Measurements from ENCODE around the gene NFE2L1.

Gene NFE2L1

DNA sequence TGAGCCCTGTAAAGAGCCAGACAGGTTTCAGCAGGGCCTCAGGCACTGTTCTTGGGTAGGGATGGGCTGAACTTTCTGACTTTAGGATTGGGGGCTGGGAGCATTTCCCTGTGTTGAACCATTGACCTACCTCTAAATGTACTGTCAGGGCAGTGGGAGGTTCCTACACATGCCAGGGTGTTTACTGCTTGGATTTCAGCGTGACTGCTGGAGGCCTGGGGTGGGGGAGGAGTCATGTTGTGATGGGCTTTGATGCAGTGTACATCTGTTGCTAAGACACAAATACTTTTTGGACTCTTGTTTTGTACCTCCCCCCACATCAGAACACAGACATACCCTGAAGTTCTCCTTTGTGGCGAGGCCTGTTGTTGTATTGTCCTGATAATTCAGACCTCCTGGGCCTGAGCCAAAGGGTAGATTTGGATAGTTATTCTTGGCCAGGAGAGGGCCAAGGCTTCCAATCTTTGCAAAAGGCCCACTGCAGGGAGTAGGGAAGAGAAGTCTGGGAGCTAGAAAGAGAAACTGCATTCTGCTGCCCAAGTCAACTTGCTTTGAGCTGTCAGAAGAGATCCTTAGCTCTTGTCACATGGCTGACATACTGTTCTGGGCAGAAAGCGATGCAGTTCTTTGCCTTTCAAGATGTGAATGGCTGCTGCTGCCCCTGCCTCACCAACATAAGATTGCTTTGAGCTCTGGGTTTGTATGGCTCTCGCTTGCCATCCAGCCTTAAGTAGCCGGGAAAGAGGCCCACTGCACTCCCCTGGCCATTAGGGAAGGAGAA lies 3.7 kb downstream of the NFE2L1 start:
- no peak for ATAC-seq
- Mint-ChIP-seq H3K4me3 (no peak overlapping the region), H3K36me3 (peaks cover 47% of the 10 kb centered on the region), H3K27ac (peak overlapping the region; percentile 54), H3K27me3 (no peaks in the 10 kb centered on the region), H3K4me1 (peaks cover 80% of the 10 kb centered on the region), H3K9me3 (no peaks in the 10 kb centered on the region)

GRCh38 chr17:48052956-48053757 lies 5.0 kb downstream of the NFE2L1 start:
- no peak for ATAC-seq
- peaks cover 55% of the 10 kb centered on the region for H3K36me3 Mint-ChIP-seq
- peak overlapping the region; percentile 35 for H3K4me3 Mint-ChIP-seq

GRCh38 chr17:48053758-48054237 lies 5.6 kb downstream of the NFE2L1 start:
- H3K4me1 Mint-ChIP-seq: peaks cover 84% of the 10 kb centered on the region
- H3K27ac Mint-ChIP-seq: peak overlapping the region; percentile 54
- ATAC-seq: no peak
- H3K9me3 Mint-ChIP-seq: no peaks in the 10 kb centered on the region
- peak overlapping the region; percentile 30 for H3K4me3 Mint-ChIP-seq
- H3K36me3 Mint-ChIP-seq: peaks cover 61% of the 10 kb centered on the region
- H3K27me3 Mint-ChIP-seq: no peaks in the 10 kb centered on the region

More at GRCh38 chr17:48052956-48053757, 5.0 kb downstream of the NFE2L1 start:
- peaks cover 78% of the 10 kb centered on the region for H3K4me1 Mint-ChIP-seq
- no peaks in the 10 kb centered on the region for H3K9me3 Mint-ChIP-seq
- peak overlapping the region; percentile 54 for H3K27ac Mint-ChIP-seq
- H3K27me3 Mint-ChIP-seq: no peaks in the 10 kb centered on the region

DNA sequence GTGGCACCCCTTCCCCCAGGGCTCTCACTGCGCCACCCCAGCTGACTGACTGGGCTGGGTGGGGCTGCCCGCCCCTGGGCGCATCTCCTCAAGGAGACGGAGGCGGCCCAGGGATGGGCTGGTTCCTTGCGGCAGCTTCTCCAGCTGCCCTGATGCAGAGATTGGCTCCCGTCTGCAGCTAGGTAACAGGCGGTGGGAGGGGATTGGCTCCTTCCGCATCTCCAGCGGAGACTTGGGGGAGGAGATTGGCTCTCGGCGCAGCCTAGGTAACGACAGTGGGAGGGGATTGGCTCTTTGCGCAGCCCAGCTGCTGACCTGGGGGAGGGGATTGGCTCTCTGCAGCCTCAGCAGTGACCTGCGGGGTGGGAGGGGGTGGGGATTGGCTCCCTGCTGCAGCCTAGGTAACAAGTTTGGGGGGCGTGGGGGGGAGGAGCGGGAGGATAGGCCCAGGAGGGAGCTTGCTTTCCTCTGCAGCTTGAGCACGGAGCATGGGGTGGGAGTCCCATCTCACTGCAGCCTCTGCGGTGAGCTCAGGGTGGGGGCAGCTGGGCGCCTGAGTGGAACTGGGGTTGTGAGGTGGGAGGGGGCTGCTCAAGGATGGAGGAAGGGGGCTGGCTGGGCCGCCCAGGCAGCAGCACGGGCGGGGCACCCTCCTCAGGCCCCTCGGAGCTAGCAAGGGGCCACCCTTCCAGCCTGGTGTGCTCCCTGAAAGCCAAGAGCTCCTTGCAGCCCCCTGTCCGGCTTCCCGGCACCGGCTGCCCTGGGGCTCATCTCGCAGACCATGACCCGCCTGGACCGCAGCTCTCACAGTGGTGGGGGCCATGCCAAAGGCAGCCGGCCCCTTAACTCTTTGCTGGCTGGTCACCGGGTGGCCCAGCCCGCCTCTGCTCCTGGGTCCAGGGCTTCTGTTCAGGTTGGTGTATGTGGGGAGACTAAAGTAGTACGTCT lies 6.4 kb downstream of the NFE2L1 start:
- Mint-ChIP-seq H3K36me3 (peaks cover 69% of the 10 kb centered on the region), H3K27ac (peak overlapping the region; percentile 90), H3K27me3 (no peaks in the 10 kb centered on the region), H3K4me3 (peak overlapping the region; percentile 48), H3K4me1 (peaks cover 80% of the 10 kb centered on the region), H3K9me3 (no peaks in the 10 kb centered on the region)
- ATAC-seq: peak; percentile 22

- Mint-ChIP-seq H3K4me3 (peak overlapping the region; percentile 48), H3K4me1 (peaks cover 73% of the 10 kb centered on the region), H3K9me3 (no peaks in the 10 kb centered on the region), H3K36me3 (peaks cover 71% of the 10 kb centered on the region), H3K27me3 (no peaks in the 10 kb centered on the region), H3K27ac (peak overlapping the region; percentile 90)
- peak; percentile 76 for ATAC-seq
These were observed 7.5 kb downstream of the NFE2L1 start for GRCh38 chr17:48055531-48056245.

GRCh38 chr17:48056246-48056745 lies 8.1 kb downstream of the NFE2L1 start:
- H3K27ac Mint-ChIP-seq: peak overlapping the region; percentile 90
- H3K27me3 Mint-ChIP-seq: no peaks in the 10 kb centered on the region
- peak overlapping the region; percentile 48 for H3K4me3 Mint-ChIP-seq
- peaks cover 67% of the 10 kb centered on the region for H3K4me1 Mint-ChIP-seq
- no peak for ATAC-seq
- H3K9me3 Mint-ChIP-seq: no peaks in the 10 kb centered on the region
- peaks cover 74% of the 10 kb centered on the region for H3K36me3 Mint-ChIP-seq

- no peaks in the 10 kb centered on the region for H3K27me3 Mint-ChIP-seq
- peaks cover 74% of the 10 kb centered on the region for H3K36me3 Mint-ChIP-seq
- no peak for ATAC-seq
- peak overlapping the region; percentile 90 for H3K27ac Mint-ChIP-seq
- H3K4me3 Mint-ChIP-seq: no peak overlapping the region
- H3K4me1 Mint-ChIP-seq: peaks cover 61% of the 10 kb centered on the region
- H3K9me3 Mint-ChIP-seq: no peaks in the 10 kb centered on the region
These were observed 8.7 kb downstream of the NFE2L1 start for GRCh38 chr17:48056879-48057278.

DNA sequence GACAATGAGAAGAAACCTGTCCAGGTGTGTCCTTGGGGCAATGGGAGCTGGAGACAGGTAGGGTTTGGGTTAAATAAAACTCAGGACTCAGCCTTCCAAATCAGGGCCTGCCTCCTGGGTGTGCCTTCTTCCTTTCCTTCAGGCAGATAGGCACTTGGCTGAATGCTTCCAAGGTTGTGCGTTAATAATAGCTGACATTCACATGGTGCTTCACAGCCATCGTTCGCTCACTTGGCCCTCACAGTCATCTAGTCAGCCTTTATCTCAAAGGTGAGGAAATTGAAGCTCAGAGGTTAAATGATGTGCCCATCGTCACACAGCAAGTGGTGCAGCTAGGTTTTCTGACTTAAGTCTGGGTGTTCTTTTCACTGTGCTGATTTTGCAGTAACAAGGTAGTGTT lies 9.5 kb downstream of the NFE2L1 start:
- Mint-ChIP-seq H3K36me3 (peaks cover 76% of the 10 kb centered on the region), H3K27me3 (no peaks in the 10 kb centered on the region), H3K9me3 (no peaks in the 10 kb centered on the region), H3K4me1 (peaks cover 53% of the 10 kb centered on the region), H3K4me3 (no peak overlapping the region), H3K27ac (no peak overlapping the region)
- no peak for ATAC-seq

- ATAC-seq: no peak
- H3K9me3 Mint-ChIP-seq: no peaks in the 10 kb centered on the region
- peaks cover 72% of the 10 kb centered on the region for H3K36me3 Mint-ChIP-seq
- H3K27ac Mint-ChIP-seq: peak overlapping the region; percentile 65
- peaks cover 44% of the 10 kb centered on the region for H3K4me1 Mint-ChIP-seq
- H3K27me3 Mint-ChIP-seq: no peaks in the 10 kb centered on the region
- no peak overlapping the region for H3K4me3 Mint-ChIP-seq
These were observed 10.4 kb downstream of the NFE2L1 start for GRCh38 chr17:48058393-48059124.

- ATAC-seq: no peak
- Mint-ChIP-seq H3K4me1 (peaks cover 38% of the 10 kb centered on the region), H3K27me3 (no peaks in the 10 kb centered on the region), H3K27ac (peak overlapping the region; percentile 65), H3K4me3 (no peak overlapping the region), H3K9me3 (no peaks in the 10 kb centered on the region), H3K36me3 (peaks cover 72% of the 10 kb centered on the region)
These were observed 11.0 kb downstream of the NFE2L1 start for GRCh38 chr17:48059125-48059668.

- peaks cover 77% of the 10 kb centered on the region for H3K36me3 Mint-ChIP-seq
- no peak for ATAC-seq
- H3K4me1 Mint-ChIP-seq: peaks cover 29% of the 10 kb centered on the region
- H3K4me3 Mint-ChIP-seq: no peak overlapping the region
- no peaks in the 10 kb centered on the region for H3K27me3 Mint-ChIP-seq
- no peaks in the 10 kb centered on the region for H3K9me3 Mint-ChIP-seq
- H3K27ac Mint-ChIP-seq: no peak overlapping the region
These were observed 12.1 kb downstream of the NFE2L1 start for GRCh38 chr17:48060249-48060648.

GRCh38 chr17:48062273-48062672 lies 14.1 kb downstream of the NFE2L1 start:
- no peak overlapping the region for H3K4me3 Mint-ChIP-seq
- peaks cover 66% of the 10 kb centered on the region for H3K36me3 Mint-ChIP-seq
- ATAC-seq: no peak
- no peaks in the 10 kb centered on the region for H3K9me3 Mint-ChIP-seq
- no peak overlapping the region for H3K27ac Mint-ChIP-seq
- H3K4me1 Mint-ChIP-seq: peaks cover 11% of the 10 kb centered on the region
- no peaks in the 10 kb centered on the region for H3K27me3 Mint-ChIP-seq

GRCh38 chr17:48064638-48065037 lies 16.5 kb downstream of the NFE2L1 start:
- no peak for ATAC-seq
- Mint-ChIP-seq H3K27ac (no peak overlapping the region), H3K4me3 (no peak overlapping the region), H3K27me3 (no peaks in the 10 kb centered on the region), H3K4me1 (peaks cover 3% of the 10 kb centered on the region), H3K9me3 (no peaks in the 10 kb centered on the region), H3K36me3 (peaks cover 57% of the 10 kb centered on the region)
